ENCODE results near the gene OR4C6.

The OR4C6 gene

DNA sequence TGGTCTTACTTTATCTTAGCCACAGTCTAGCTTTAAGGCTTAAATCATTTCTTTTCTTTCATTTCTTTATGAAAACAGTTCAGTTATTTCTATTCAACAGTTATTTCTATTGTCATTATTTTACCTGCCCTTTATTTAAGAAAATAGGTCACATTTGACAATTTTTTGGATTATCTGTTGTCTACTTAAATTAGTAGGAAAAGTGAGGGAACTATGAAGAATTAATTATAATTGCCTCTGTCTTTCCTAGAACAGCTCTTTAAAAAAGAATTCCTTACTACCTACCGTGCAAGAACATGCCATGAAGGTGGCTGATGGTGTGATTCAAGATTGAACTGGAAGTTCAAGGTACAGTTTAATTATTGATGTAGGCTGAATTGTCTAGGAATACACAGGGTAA lies at the start of gene OR4C6:
Gene OR4C6, plus strand, starts transcription at position 301 of the 400 bp plus-strand sequence. CDS start 2,966 bp downstream, outside the sequence.
- no peak for DNase-seq (ENCODE audit: low read depth in 2 of 2)

- no peak for DNase-seq (ENCODE audit: low read depth in 2 of 2)
These were observed 37.5 kb upstream of the OR4C6 start for GRCh38 chr11:55624531-55624930.

GRCh38 chr11:55634813-55635212 lies 27.2 kb upstream of the OR4C6 start, which contains the start of gene OR4P4:
TSS of gene OR4P4 (plus strand) at chr11:55635113.
- DNase-seq (ENCODE audit: low read depth in 2 of 2): no peak

- no peak for DNase-seq (ENCODE audit: low read depth in 2 of 2)
These were observed 14.0 kb upstream of the OR4C6 start, which contains the start of gene OR4S2 for GRCh38 chr11:55648027-55648426. TSS of gene OR4S2 (plus strand) at chr11:55648327. CDS start at chr11:55650904, 2,577 bp downstream.

DNA sequence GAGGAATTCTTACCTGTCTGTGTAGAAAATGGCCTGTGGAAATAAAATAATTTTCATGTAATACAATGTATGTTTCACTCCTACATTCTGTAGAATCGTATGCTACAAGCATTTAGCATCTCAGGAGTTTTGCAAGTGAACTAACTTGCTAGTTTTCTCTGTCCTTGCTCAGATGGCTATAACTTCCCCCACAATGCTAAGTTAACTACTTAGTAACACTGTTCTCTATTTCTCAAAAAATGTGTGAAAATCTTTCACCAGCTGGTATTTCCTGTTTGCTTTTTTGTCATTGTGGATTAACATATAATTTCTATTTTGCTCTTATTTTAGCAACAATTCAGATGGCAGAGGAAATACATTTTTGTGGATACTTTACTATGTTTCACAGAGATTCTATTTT lies 9.4 kb upstream of the OR4C6 start:
- DNase-seq (ENCODE audit: low read depth in 2 of 2): no peak

DNA sequence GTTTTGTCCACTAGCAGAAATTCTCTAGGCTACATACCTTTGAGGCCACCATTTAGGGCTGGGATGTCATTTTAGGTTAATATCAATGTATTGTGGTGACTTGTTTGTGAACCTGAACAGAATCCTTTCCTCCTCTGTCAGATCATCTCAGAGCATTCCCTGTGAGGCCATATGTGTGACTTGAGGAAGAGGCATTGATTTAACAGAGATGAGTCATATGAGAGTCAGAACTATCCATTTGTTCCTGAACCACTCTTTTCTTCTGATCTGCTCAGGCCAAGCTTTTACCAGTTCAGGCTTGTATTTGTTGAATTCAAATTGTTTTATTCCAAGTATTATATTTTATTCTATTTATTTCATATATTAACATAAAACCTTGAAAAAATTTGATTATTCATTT lies 6.9 kb upstream of the OR4C6 start:
- no peak for DNase-seq (ENCODE audit: low read depth in 2 of 2)

- DNase-seq (ENCODE audit: low read depth in 2 of 2): no peak
These were observed 3.9 kb upstream of the OR4C6 start for GRCh38 chr11:55658031-55658573.

- DNase-seq (ENCODE audit: low read depth in 2 of 2): no peak
These were observed 3.4 kb upstream of the OR4C6 start for GRCh38 chr11:55658608-55659007.

DNA sequence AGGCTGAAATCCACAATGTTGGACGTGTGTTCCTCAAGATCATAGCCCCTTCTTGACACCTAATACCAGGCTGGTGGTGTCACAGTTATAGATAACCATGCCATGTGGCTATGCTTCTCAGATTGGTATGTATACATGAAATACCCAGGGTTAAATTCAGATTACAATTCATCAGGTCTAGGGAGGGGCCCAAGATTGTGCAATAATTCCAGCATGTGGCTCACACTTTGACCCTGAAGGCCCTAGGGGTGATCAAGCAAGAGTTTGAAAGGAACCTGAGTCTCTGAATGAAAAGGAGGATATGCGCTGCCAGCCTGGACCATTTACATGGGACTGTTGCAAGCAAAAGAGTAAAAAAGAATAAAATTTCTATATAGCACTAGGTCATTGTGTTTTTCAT lies 7.4 kb downstream of the OR4C6 start:
- no peak for DNase-seq (ENCODE audit: low read depth in 2 of 2)

GRCh38 chr11:55673860-55674259 lies 11.9 kb downstream of the OR4C6 start:
- no peak for DNase-seq (ENCODE audit: low read depth in 2 of 2)

DNA sequence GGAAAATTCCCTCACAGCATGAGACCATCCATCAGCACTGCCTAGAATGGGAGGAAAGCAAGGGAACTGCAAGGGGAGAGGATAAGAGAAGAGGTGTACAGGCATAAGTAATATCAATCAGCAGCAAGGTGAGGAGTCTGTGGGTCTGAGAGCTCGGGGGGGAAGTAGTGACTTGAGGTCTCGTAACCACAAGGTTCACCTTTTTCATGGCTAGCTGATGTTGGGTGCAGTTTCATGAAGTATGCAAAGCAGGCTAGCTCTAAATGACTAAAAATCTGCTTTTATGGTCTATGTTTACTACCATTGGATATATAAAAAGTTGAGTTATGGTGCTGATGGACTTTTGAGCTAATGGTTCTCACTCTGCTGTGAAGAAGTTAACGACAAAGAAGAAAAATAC lies 35.8 kb downstream of the OR4C6 start:
- DNase-seq (ENCODE audit: low read depth in 2 of 2): no peak

DNA sequence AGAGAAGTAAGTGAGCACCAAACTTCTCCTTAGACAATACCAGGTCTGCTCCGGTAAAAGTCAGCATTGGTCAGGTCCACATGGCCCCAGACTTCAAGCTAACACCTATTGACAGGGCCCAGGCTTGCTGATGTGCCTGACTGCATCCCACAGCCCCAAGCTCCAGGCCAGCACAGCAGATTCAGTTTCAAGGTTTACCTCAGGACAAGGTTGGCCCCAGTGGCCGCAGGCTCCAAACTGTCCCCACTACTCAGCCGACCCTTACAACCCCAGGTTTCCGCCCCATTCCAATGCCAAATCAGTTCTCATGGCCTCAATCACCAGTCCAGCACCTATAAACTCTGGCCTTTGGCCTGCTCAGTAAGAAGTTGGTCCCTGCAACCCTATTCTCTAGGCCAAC lies 39.4 kb downstream of the OR4C6 start:
- DNase-seq (ENCODE audit: low read depth in 2 of 2): no peak

DNA sequence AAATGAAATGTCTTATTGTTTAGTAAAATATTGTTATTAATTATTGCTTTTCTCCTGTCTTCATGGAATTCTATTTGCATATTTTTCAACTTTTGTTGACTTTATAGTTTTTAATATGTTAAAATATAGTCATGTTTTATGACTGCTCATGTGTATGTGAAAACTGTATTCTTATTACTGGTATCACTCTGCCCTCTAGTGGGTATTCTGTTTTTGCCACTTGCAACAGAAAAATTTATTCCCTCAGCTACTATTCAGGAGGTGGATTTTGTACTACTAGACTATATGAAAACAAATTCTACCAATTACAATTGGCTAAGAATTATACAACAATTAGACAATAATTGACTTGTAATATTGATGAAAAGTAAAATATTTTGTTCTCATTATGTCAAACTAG lies 45.0 kb downstream of the OR4C6 start:
- DNase-seq (ENCODE audit: low read depth in 2 of 2): no peak

DNA sequence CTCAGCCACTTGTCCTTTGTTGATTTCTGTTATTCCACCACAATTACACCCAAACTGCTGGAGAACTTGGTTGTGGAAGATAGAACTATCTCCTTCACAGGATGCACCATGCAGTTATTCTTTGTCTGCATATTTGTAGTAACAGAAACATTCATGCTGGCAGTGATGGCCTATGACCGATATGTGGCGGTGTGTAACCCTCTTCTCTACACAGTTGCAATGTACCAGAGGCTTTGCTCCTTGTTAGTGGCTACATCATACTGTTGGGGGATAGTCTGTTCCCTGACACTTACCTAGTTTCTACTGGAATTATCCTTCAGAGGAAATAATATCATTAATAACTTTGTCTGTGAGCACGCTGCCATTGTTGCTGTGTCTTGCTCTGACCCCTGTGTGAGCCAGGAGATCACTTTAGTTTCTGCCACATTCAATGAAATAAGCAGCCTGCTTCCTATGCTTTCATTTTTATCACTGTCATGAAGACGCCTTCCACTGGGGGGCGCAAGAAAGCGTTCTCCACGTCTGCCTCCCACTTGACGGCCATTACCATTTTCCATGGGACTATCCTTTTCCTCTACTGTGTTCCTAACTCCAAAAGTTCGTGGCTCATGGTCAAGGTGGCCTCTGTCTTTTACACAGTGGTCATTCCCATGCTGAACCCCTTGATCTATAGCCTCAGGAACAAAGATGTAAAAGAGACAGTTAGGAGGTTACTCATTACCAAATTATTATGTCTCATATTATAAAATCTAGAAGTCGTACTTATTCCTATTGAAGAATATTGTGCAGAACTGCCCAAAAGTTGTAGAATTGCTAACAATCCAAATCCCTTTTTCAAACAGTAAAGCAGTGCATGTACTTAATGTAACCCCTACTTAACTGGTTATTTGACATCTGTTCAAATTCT lies 53.2 kb downstream of the OR4C6 start:
- DNase-seq (ENCODE audit: low read depth in 2 of 2): no peak
